Mesodermal cell (in vitro differentiated cells): Measurements from ENCODE around the gene TMEM87A.

Experiments used
- H3K27ac ChIP-seq: 2 replicates; pipeline ENCODE4 v1.7.0; 2013; ENCODE audit warnings: mild to moderate bottlenecking, low read depth, low read length, moderate library complexity; ENCODE audit not compliant: severe bottlenecking
- H3K36me3 ChIP-seq: 2 replicates; pipeline ENCODE4 v1.7.1; 2013; ENCODE audit warnings: mild to moderate bottlenecking, low read length, moderate library complexity; ENCODE audit not compliant: control insufficient read depth, insufficient read depth
- H3K4me1 ChIP-seq: one replicate; pipeline ENCODE4 v1.7.1; 2013; ENCODE audit warnings: mild to moderate bottlenecking, low read length; ENCODE audit not compliant: insufficient read depth, control insufficient read depth, poor library complexity, severe bottlenecking
- H3K4me3 ChIP-seq: 2 replicates; pipeline ENCODE4 v1.7.0; 2013; ENCODE audit warnings: low read length, control low read depth, mild to moderate bottlenecking; ENCODE audit not compliant: insufficient read depth, poor library complexity, severe bottlenecking; ENCODE audit errors: extremely low read depth
- H3K9me3 ChIP-seq: 2 replicates; pipeline ENCODE4 v1.7.1; 2013; ENCODE audit warnings: mild to moderate bottlenecking, low read length, moderate library complexity; ENCODE audit not compliant: control insufficient read depth
- WGBS, 2 experiments: methylation state at CpG; one replicate each; pipeline ENCODE4 v1.1.5; 2013; ENCODE audit warnings: missing lambda C conversion rate in 2 of 2; ENCODE audit not compliant: insufficient coverage in 2 of 2; 5-methylcytosine and 5-hydroxymethylcytosine counted together

TMEM87A gene

GRCh38 chr15:42286445-42287029 is 13.3 kb upstream of the TMEM87A start:
- 86 to 94% methylated on average over 2 of the region's 4 CpGs for WGBS, 2 experiments
- Histone ChIP-seq H3K9me3 (no peaks in the 10 kb centered on the region), H3K4me3 (no peak overlapping the region), H3K4me1 (no peaks in the 10 kb centered on the region), H3K36me3 (peaks cover 6% of the 10 kb centered on the region), H3K27ac (no peak overlapping the region)

GRCh38 chr15:42285034-42285433 is 11.8 kb upstream of the TMEM87A start:
- 80% methylated on average over 1 of the region's 1 CpG for WGBS, 2 experiments
- Histone ChIP-seq H3K36me3 (peaks cover 12% of the 10 kb centered on the region), H3K9me3 (no peaks in the 10 kb centered on the region), H3K4me3 (no peak overlapping the region), H3K4me1 (no peaks in the 10 kb centered on the region), H3K27ac (no peak overlapping the region)

GRCh38 chr15:42284551-42284950 is 11.3 kb upstream of the TMEM87A start:
- no peaks in the 10 kb centered on the region for H3K9me3 ChIP-seq
- no peaks in the 10 kb centered on the region for H3K4me1 ChIP-seq
- H3K27ac ChIP-seq = no peak overlapping the region

GRCh38 chr15:42283671-42284070 is 10.4 kb upstream of the TMEM87A start:
- Histone ChIP-seq H3K4me1 (no peaks in the 10 kb centered on the region), H3K4me3 (no peak overlapping the region)
- WGBS, 2 experiments = 90 to 100% methylated on average over 2 to 3 of the region's 3 CpGs

More at GRCh38 chr15:42284551-42284950, 11.3 kb upstream of the TMEM87A start:
- H3K4me3 ChIP-seq = no peak overlapping the region
- peaks cover 12% of the 10 kb centered on the region for H3K36me3 ChIP-seq

GRCh38 chr15:42282926-42283325 is 9.7 kb upstream of the TMEM87A start:
- no peak overlapping the region for H3K27ac ChIP-seq
- WGBS, 2 experiments = 58 to 67% methylated on average over 3 of the region's 5 CpGs
- no peaks in the 10 kb centered on the region for H3K4me1 ChIP-seq
- H3K9me3 ChIP-seq = no peaks in the 10 kb centered on the region
- H3K36me3 ChIP-seq = peaks cover 19% of the 10 kb centered on the region
- no peak overlapping the region for H3K4me3 ChIP-seq

More at GRCh38 chr15:42283671-42284070, 10.4 kb upstream of the TMEM87A start:
- H3K9me3 ChIP-seq = no peaks in the 10 kb centered on the region
- H3K36me3 ChIP-seq = peaks cover 14% of the 10 kb centered on the region
- H3K27ac ChIP-seq = no peak overlapping the region

- no peaks in the 10 kb centered on the region for H3K9me3 ChIP-seq
- H3K4me1 ChIP-seq = no peaks in the 10 kb centered on the region
- peaks cover 19% of the 10 kb centered on the region for H3K36me3 ChIP-seq
- no peak overlapping the region for H3K27ac ChIP-seq
- no peak overlapping the region for H3K4me3 ChIP-seq
These were observed 9.1 kb upstream of the TMEM87A start for GRCh38 chr15:42282344-42282743.

GRCh38 chr15:42279234-42279723 is 6.0 kb upstream of the TMEM87A start:
- Histone ChIP-seq H3K9me3 (no peaks in the 10 kb centered on the region), H3K36me3 (peaks cover 19% of the 10 kb centered on the region), H3K4me1 (peaks cover 8% of the 10 kb centered on the region), H3K27ac (no peak overlapping the region), H3K4me3 (no peak overlapping the region)
- WGBS, 2 experiments = 89% methylated on average over 3 of the region's 3 CpGs; no CpG with 5 or more reads in 1 of the 2 experiments

- Histone ChIP-seq H3K4me3 (no peak overlapping the region), H3K27ac (no peak overlapping the region), H3K4me1 (peaks cover 8% of the 10 kb centered on the region), H3K36me3 (peaks cover 15% of the 10 kb centered on the region), H3K9me3 (no peaks in the 10 kb centered on the region)
- WGBS, 2 experiments = no CpG with 5 or more reads among the region's 2 CpGs
These were observed 3.5 kb upstream of the TMEM87A start for GRCh38 chr15:42276762-42277161.

GRCh38 chr15:42275780-42276391 is 2.7 kb upstream of the TMEM87A start:
- Histone ChIP-seq H3K27ac (no peak overlapping the region), H3K36me3 (peaks cover 13% of the 10 kb centered on the region), H3K9me3 (no peaks in the 10 kb centered on the region), H3K4me3 (no peak overlapping the region), H3K4me1 (peaks cover 8% of the 10 kb centered on the region)
- 50 to 69% methylated on average over 2 to 3 of the region's 4 CpGs for WGBS, 2 experiments

GRCh38 chr15:42274702-42274989 is 1.4 kb upstream of the TMEM87A start:
- peak overlapping the region; percentile 72 for H3K4me3 ChIP-seq
- H3K27ac ChIP-seq = peak overlapping the region; percentile 95
- H3K36me3 ChIP-seq = peaks cover 24% of the 10 kb centered on the region
- H3K4me1 ChIP-seq = peaks cover 8% of the 10 kb centered on the region
- no peaks in the 10 kb centered on the region for H3K9me3 ChIP-seq
- WGBS, 2 experiments = 88 to 89% methylated on average over 5 to 6 of the region's 6 CpGs

- peaks cover 24% of the 10 kb centered on the region for H3K36me3 ChIP-seq
- peaks cover 8% of the 10 kb centered on the region for H3K4me1 ChIP-seq
- peak overlapping the region; percentile 95 for H3K27ac ChIP-seq
- no peaks in the 10 kb centered on the region for H3K9me3 ChIP-seq
- 27 to 36% methylated on average over 23 to 24 of the region's 27 CpGs for WGBS, 2 experiments
- peak overlapping the region; percentile 72 for H3K4me3 ChIP-seq
These were observed 868 bp upstream of the TMEM87A start for GRCh38 chr15:42273900-42274701.
